H1 (cell line): ENCODE data around the gene FGB. TPM values are rescaled to one million over a fixed set of nuclear protein-coding genes. Genes with fewer than 3 reads are reported as not detected.

ENCODE experiments used
- CTCF ChIA-PET: fragments of 300-600 bp; sonication (Branson Sonifier 250); formaldehyde crosslinking; loops from one replicate; lab custom pipeline; 2021; ENCODE audit not compliant: partially characterized antibody; lab: Charles Lee
- POLR2A ChIA-PET: fragments of 300-600 bp; sonication (Branson Sonifier 250); formaldehyde crosslinking; loops from one replicate; lab custom pipeline; 2021; ENCODE audit warnings: inconsistent platforms; ENCODE audit not compliant: partially characterized antibody; lab: Charles Lee
- DNase-seq, 2 experiments: peaks; one replicate each; pipeline versions ENCODE4 v3.0.0 to v3.0.0-alpha.2; 2010 to 2022; ENCODE audit warnings: low spot score in 2 of 2, low read depth in 1 of 2, mixed read lengths in 1 of 2
- FAIRE-seq: peaks from 2 replicates; lab custom pipeline; 2011; peaks lifted over from hg19 to GRCh38; lab: Jason Lieb, UNC
- H2AFZ ChIP-seq: 2 replicates; pipeline ENCODE4 v1.8.1; 2012; ENCODE audit warnings: low read length, inconsistent platforms
- H2AK5ac ChIP-seq: 2 replicates; pipeline ENCODE4 v1.6.1; 2013; ENCODE audit warnings: low read depth, low read length
- H2BK120ac ChIP-seq: replicated peaks from 2 replicates; pipeline ENCODE3; 2013; ENCODE audit warnings: low read depth, low read length, inconsistent platforms
- H2BK12ac ChIP-seq: 2 replicates; pipeline ENCODE4 v1.6.1; 2013; ENCODE audit warnings: low read depth, low read length
- H2BK15ac ChIP-seq: 2 replicates; pipeline ENCODE4 v1.6.1; 2013; ENCODE audit warnings: low read length
- H2BK20ac ChIP-seq: 2 replicates; pipeline ENCODE4 v1.6.1; 2013; ENCODE audit warnings: low read length
- H2BK5ac ChIP-seq: 2 replicates; pipeline ENCODE4 v1.6.1; 2013; ENCODE audit warnings: low read depth, low read length
- H3K14ac ChIP-seq: 2 replicates; pipeline ENCODE4 v1.6.1; 2013; ENCODE audit warnings: inconsistent platforms; ENCODE audit not compliant: insufficient read length
- H3K18ac ChIP-seq: 2 replicates; pipeline ENCODE4 v1.6.1; 2013; ENCODE audit warnings: low read length; ENCODE audit errors: extremely low read depth
- H3K23ac ChIP-seq: 2 replicates; pipeline ENCODE4 v1.6.1; 2013; ENCODE audit warnings: inconsistent platforms; ENCODE audit not compliant: insufficient read length
- H3K23me2 ChIP-seq: 2 replicates; pipeline ENCODE4 v1.6.1; 2013; ENCODE audit warnings: low read depth, low read length
- H3K27ac ChIP-seq: 2 replicates; pipeline ENCODE4 v1.6.1; 2011; ENCODE audit warnings: low read depth, low read length, inconsistent platforms
- H3K27me3 ChIP-seq, 4 experiments: replicated peaks in 1 of 4; 1 replicate in 1 of 4; 2 replicates in 3 of 4; pipeline versions ENCODE4 v1.6.1 to v1.8.1; 2011 to 2013; ENCODE audit warnings: low read length in 3 of 4, mild to moderate bottlenecking in 3 of 4, inconsistent platforms in 2 of 4, mixed read lengths in 2 of 4, moderate library complexity in 1 of 4; ENCODE audit not compliant: control insufficient read depth in 3 of 4, insufficient read depth in 3 of 4; ENCODE audit errors: extremely low read depth in 1 of 4
- H3K36me3 ChIP-seq, 4 experiments: 2 replicates each; pipeline versions ENCODE4 v1.6.1 to v1.8.1; 2011 to 2013; ENCODE audit warnings: mild to moderate bottlenecking in 4 of 4, low read length in 3 of 4, moderate library complexity in 2 of 4, control low read depth in 1 of 4, inconsistent platforms in 1 of 4; ENCODE audit not compliant: insufficient read depth in 4 of 4, control insufficient read depth in 2 of 4
- H3K4ac ChIP-seq: replicated peaks from 2 replicates; pipeline ENCODE3; 2013; ENCODE audit warnings: low read length, low read depth, mixed read lengths, inconsistent platforms; ENCODE audit not compliant: insufficient read length
- H3K4me1 ChIP-seq, 4 experiments: replicated peaks in 1 of 4; 1 replicate in 1 of 4; 2 replicates in 3 of 4; pipeline versions ENCODE4 v1.6.1 to v1.8.1; 2011 to 2013; ENCODE audit warnings: low read length in 3 of 4, inconsistent platforms in 2 of 4, mixed read lengths in 1 of 4; ENCODE audit not compliant: insufficient read depth in 4 of 4, control insufficient read depth in 3 of 4
- H3K4me2 ChIP-seq, 2 experiments: 2 replicates each; pipeline versions ENCODE4 v1.6.1 to v1.8.1; 2011 to 2013; ENCODE audit warnings: low read depth in 2 of 2, low read length in 2 of 2, control low read depth in 1 of 2, inconsistent platforms in 1 of 2, mild to moderate bottlenecking in 1 of 2; ENCODE audit not compliant: insufficient read depth in 1 of 2
- H3K4me3 ChIP-seq, 4 experiments: fragments of 200-600, 300-600 bp in 1 of 4; sonication (generic), shearing (Covaris generic), sonication (Bioruptor Twin) in 1 of 4; 2 replicates each; pipeline versions ENCODE4 v1.5.1 to v1.8.1; 2011 to 2016; ENCODE audit warnings: low read length in 4 of 4, low read depth in 3 of 4, control low read depth in 2 of 4, inconsistent platforms in 2 of 4, mild to moderate bottlenecking in 2 of 4, mixed read lengths in 1 of 4, moderate library complexity in 1 of 4; ENCODE audit not compliant: insufficient read depth in 2 of 4; ENCODE audit errors: extremely low read depth in 1 of 4
- H3K56ac ChIP-seq: replicated peaks from 2 replicates; pipeline ENCODE3; 2013; ENCODE audit warnings: low read depth, mild to moderate bottlenecking, mixed read lengths, low read length, inconsistent platforms; ENCODE audit not compliant: insufficient read length
- H3K79me1 ChIP-seq: 2 replicates; pipeline ENCODE4 v1.6.1; 2013; ENCODE audit warnings: low read depth, low read length, control low read depth
- H3K79me2 ChIP-seq, 2 experiments: 2 replicates each; pipeline versions ENCODE4 v1.6.1 to v1.8.1; 2012 to 2013; ENCODE audit warnings: low read length in 2 of 2, mild to moderate bottlenecking in 2 of 2, inconsistent platforms in 1 of 2; ENCODE audit not compliant: insufficient read depth in 2 of 2, control insufficient read depth in 1 of 2
- H3K9ac ChIP-seq, 4 experiments: replicated peaks in 1 of 4; 1 replicate in 1 of 4; 2 replicates in 3 of 4; pipeline versions ENCODE4 v1.6.1 to v1.8.1; 2011 to 2013; ENCODE audit warnings: low read depth in 3 of 4, low read length in 3 of 4, control low read depth in 2 of 4, mild to moderate bottlenecking in 2 of 4, moderate library complexity in 2 of 4, inconsistent platforms in 1 of 4; ENCODE audit errors: extremely low read depth in 1 of 4
- H3K9me3 ChIP-seq, 2 experiments: 2 replicates each; pipeline versions ENCODE4 v1.6.1 to v1.8.1; 2012 to 2013; ENCODE audit warnings: mild to moderate bottlenecking in 2 of 2, moderate library complexity in 2 of 2, control low read depth in 1 of 2, inconsistent platforms in 1 of 2, low read depth in 1 of 2, low read length in 1 of 2, mixed read lengths in 1 of 2; ENCODE audit not compliant: insufficient read depth in 2 of 2
- H4K20me1 ChIP-seq, 2 experiments: replicated peaks in 1 of 2; 2 replicates each; pipeline versions ENCODE3 to v1.8.1; 2011 to 2013; ENCODE audit warnings: inconsistent platforms in 2 of 2, low read length in 2 of 2, mild to moderate bottlenecking in 1 of 2; ENCODE audit not compliant: insufficient read depth in 2 of 2, control insufficient read depth in 1 of 2
- H4K5ac ChIP-seq: 2 replicates; pipeline ENCODE4 v1.6.1; 2013; ENCODE audit warnings: low read length, low read depth, mixed read lengths, inconsistent platforms; ENCODE audit not compliant: insufficient read length
- H4K8ac ChIP-seq: 2 replicates; pipeline ENCODE4 v1.8.0; 2013; ENCODE audit warnings: mild to moderate bottlenecking, moderate library complexity, low read length, inconsistent platforms; ENCODE audit not compliant: insufficient read depth; ENCODE audit errors: extremely low read depth
- H4K91ac ChIP-seq: replicated peaks from 2 replicates; pipeline ENCODE3; 2013; ENCODE audit warnings: low read length, mixed read lengths, inconsistent platforms; ENCODE audit not compliant: insufficient read length
- ATF3 ChIP-seq: IDR thresholded peaks from 2 replicates; pipeline ENCODE4 v1.6.1; 2011; ENCODE audit warnings: low read depth, mild to moderate bottlenecking, low read length; ENCODE audit not compliant: insufficient read depth
- CREB1 ChIP-seq: IDR thresholded peaks from 2 replicates; pipeline ENCODE4 v1.6.1; 2012; ENCODE audit warnings: inconsistent platforms
- EGR1 ChIP-seq: IDR thresholded peaks from 2 replicates; pipeline ENCODE4 v1.6.1; 2011; ENCODE audit warnings: low read depth, low read length, borderline replicate concordance
- HDAC6 ChIP-seq: IDR thresholded peaks from one replicate; pipeline ENCODE4 v1.7.1; 2012; ENCODE audit warnings: low read depth, mild to moderate bottlenecking, inconsistent platforms, low read length, moderate library complexity
- NRF1 ChIP-seq: IDR thresholded peaks from 2 replicates; pipeline ENCODE4 v1.6.1; 2011; ENCODE audit warnings: mild to moderate bottlenecking, low read depth, low read length, improper control_type of control experiment
- POLR2AphosphoS5 ChIP-seq: IDR thresholded peaks from 2 replicates; pipeline ENCODE4 v1.6.1; 2011; ENCODE audit warnings: low read depth, low read length
- RBBP5 ChIP-seq: IDR thresholded peaks from 2 replicates; pipeline ENCODE4 v1.7.1; 2012; ENCODE audit warnings: low read depth, mild to moderate bottlenecking, inconsistent platforms, low read length, moderate library complexity, borderline replicate concordance
- SIRT6 ChIP-seq: IDR thresholded peaks from one replicate; pipeline ENCODE4 v1.7.1; 2012; ENCODE audit warnings: low read length, inconsistent platforms
- SP2 ChIP-seq: IDR thresholded peaks from 2 replicates; pipeline ENCODE4 v1.6.1; 2012; ENCODE audit warnings: mild to moderate bottlenecking, low read length, inconsistent platforms
- YY1 ChIP-seq: IDR thresholded peaks from 2 replicates; pipeline ENCODE4 v1.6.1; 2011; ENCODE audit warnings: low read depth, mild to moderate bottlenecking, low read length
- ZNF274 ChIP-seq: IDR thresholded peaks from 2 replicates; pipeline ENCODE4 v1.7.0; 2012; ENCODE audit warnings: low read length, borderline replicate concordance; ENCODE audit errors: extremely low read depth
- WGBS, 2 experiments: shearing (Covaris generic) in 1 of 2; methylation state at CpG; one replicate each; pipeline versions ENCODE4 v1.1.6 to v1.1.7; 2013 to 2015; ENCODE audit warnings: low lambda C conversion rate in 2 of 2, mixed read lengths in 2 of 2, inconsistent platforms in 1 of 2, low coverage in 1 of 2, missing lambda C conversion rate in 1 of 2; ENCODE audit not compliant: insufficient replicate concordance in 2 of 2, insufficient coverage in 1 of 2, insufficient read length in 1 of 2; ENCODE audit errors: extremely low coverage in 1 of 2, missing lambda C conversion rate in 1 of 2; 5-methylcytosine and 5-hydroxymethylcytosine counted together
- polyA plus RNA-seq, 7 experiments: library from polyadenylated mRNA; depleted of rRNA in 3 of 7; stranded (reverse) in 5 of 7; unstranded in 2 of 7; fragments of >200 nt in 5 of 7; fragments of 200-250 nt in 2 of 7; gene quantifications; 1 replicate in 5 of 7; 2 replicates in 1 of 7; 4 replicates in 1 of 7; pipeline versions ENCODE4 v1.2.1 to v1.2.3, GENCODE V29; 2011 to 2013; ENCODE audit warnings: missing spikeins in 2 of 7, mixed read lengths in 2 of 7
- total RNA-seq: library from RNA; stranded (reverse); fragmentation: NEBNext Ultra II Directional; extraction: Animal tissue kit (Norgen Biotek cat#: 25700); gene quantifications from 2 replicates; pipeline ENCODE4 v1.2.1, GENCODE V29; 2021
- TF ChIP-seq, protein P1 (sequence below): IDR thresholded peaks from 2 replicates; pipeline ENCODE4 v1.6.1; 2012; ENCODE audit warnings: inconsistent platforms

Gene FGB
- total and polyA plus RNA-seq, 2 of the 8 experiments (the other 6 are each of a cell fraction or from before 2014, with no cell fraction given), result not detected

GRCh38 chr4:154589296-154590197, 26.7 kb downstream of the FGB start:
- H3K27ac ChIP-seq, result no peak overlapping the region
- H2BK15ac ChIP-seq, result no peak overlapping the region
- H4K20me1 ChIP-seq, result no peaks in the 10 kb centered on the region
- no peak overlapping the region for H4K91ac ChIP-seq
- H2BK12ac ChIP-seq, result no peak overlapping the region
- no peaks in the 10 kb centered on the region for H3K79me2 ChIP-seq
- FAIRE-seq (no peak), DNase-seq (no peak)
- no peak overlapping the region for H3K56ac ChIP-seq
- ChIA-PET CTCF (interaction anchor here (1.0 to 1.4 kb wide), 4 partner anchors 20 to 41 kb away, joined by 3 to 4 read pairs (median 3); no protein-coding TSS in a partner anchor), POLR2A (no interaction called here)
- H3K23ac ChIP-seq, result no peak overlapping the region
- H3K9me3 ChIP-seq, result no peaks in the 10 kb centered on the region
- H4K5ac ChIP-seq, result no peak overlapping the region
- WGBS, 2 experiments, result 89% methylated on average over 7 of the region's 7 CpGs; no CpG with 5 or more reads in 1 of the 2 experiments
- H3K9ac ChIP-seq, result no peak overlapping the region
- no peaks in the 10 kb centered on the region for H3K79me1 ChIP-seq
- no peaks in the 10 kb centered on the region for H3K23me2 ChIP-seq
- H2AFZ ChIP-seq, result peak overlapping the region; percentile 82
- H3K27me3 ChIP-seq, result no peaks in the 10 kb centered on the region
- H3K18ac ChIP-seq, result no peak overlapping the region
- H2AK5ac ChIP-seq, result no peak overlapping the region
- no peaks in the 10 kb centered on the region for H3K36me3 ChIP-seq
- no peak overlapping the region for H2BK20ac ChIP-seq
- no peak overlapping the region for H2BK120ac ChIP-seq
- no peak overlapping the region for H3K4me3 ChIP-seq
- H3K4me1 ChIP-seq, result 0 out of 7 replicates have a peak, but pooled peaks cover 0 to 3% (median 0%) of the 10 kb centered on the region in 4 experiments
- H3K4me2 ChIP-seq, result no peak overlapping the region
- H4K8ac ChIP-seq, result no peak overlapping the region
- no peak overlapping the region for H2BK5ac ChIP-seq
- no peak overlapping the region for H3K4ac ChIP-seq
- H3K14ac ChIP-seq, result no peak overlapping the region
- TF ChIP-seq NRF1, result no peak
- TF ChIP-seq CREB1, result no peak
- no peak for TF ChIP-seq SP2
- no peak for TF ChIP-seq EGR1
- no peak for TF ChIP-seq RBBP5
- no peak for TF ChIP-seq POLR2AphosphoS5
- TF ChIP-seq ATF3, result no peak
- TF ChIP-seq SIRT6, result no peak
- no peak for TF ChIP-seq ZNF274
- TF ChIP-seq, protein P1, sequence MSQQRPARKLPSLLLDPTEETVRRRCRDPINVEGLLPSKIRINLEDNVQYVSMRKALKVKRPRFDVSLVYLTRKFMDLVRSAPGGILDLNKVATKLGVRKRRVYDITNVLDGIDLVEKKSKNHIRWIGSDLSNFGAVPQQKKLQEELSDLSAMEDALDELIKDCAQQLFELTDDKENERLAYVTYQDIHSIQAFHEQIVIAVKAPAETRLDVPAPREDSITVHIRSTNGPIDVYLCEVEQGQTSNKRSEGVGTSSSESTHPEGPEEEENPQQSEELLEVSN, result no peak
- TF ChIP-seq YY1, result no peak
- TF ChIP-seq HDAC6, result no peak
